Epithelial cell of prostate (primary cell): Measurements from ENCODE around the gene RECQL5.
"Not testable (repeated sequence)": the region's sequence is repeated elsewhere in the genome, so short reads cannot be mapped to it uniquely, and the experiment has no call there.

Experiments used
- DNase-seq: peaks from one replicate; pipeline ENCODE4 v3.0.0-alpha.2; 2011; ENCODE audit warnings: low read depth, low spot score
- H3K27ac ChIP-seq: fragments of 450-650 bp; 2 replicates; pipeline ENCODE4 v1.5.1; 2017; ENCODE audit warnings: mild to moderate bottlenecking

Gene RECQL5

GRCh38 chr17:75581121-75581725, 85.7 kb downstream of the RECQL5 start:
- DNase-seq, H3K27ac ChIP-seq: not testable (repeated sequence)
